Hematopoietic multipotent progenitor cell treated with erythropoietin and hydrocortisone succinate and interleukin-3 and kit ligand, for 6 days (in vitro differentiated cells): ENCODE data around the gene MDC1.
"Not testable (repeated sequence)": the region's sequence is repeated elsewhere in the genome, so short reads cannot be mapped to it uniquely, and the experiment has no call there.

Experiments
- DNase-seq: peaks from one replicate; pipeline ENCODE4 v3.0.0-alpha.2; 2015

Gene MDC1

DNA sequence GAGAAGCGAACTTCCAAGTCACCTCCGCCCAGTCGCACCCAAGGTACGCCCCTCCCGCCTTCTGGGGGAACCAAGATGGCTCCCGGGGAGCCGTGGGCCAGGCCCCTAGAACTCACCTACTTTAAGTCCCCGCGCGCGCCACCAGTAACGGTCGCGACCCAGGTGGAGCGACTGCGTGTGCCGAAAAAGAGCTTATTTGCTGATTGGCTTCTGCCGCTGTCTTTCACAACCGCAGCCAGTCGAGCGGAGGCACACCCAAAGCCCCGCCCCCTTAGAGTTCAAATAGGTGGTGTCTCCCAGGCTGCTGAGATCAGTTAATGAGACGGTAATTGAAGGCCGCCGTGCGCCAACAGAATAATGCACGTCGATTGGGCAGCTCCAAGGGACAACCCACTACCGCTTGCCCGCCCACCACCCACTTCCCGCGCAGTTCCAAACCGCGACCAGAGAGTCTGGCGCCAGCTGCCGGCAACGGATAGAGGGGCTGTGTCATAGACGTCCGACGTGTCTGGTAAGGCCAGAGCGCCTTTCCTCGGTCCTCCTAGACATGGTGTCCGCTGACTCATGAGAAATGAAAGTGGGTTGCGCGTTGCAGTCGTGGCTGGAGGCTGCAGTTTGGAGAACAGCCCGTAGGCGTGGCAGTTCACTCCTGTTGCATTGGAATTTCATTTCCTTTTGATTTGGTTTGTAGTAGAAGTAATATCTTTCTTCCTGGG, at the start of gene MDC1:
Gene MDC1, minus strand, starts transcription at position 153 of the 716 bp plus-strand sequence. CDS start 2,106 bp downstream, outside the sequence.
- DNase-seq: peak; percentile 100

DNA sequence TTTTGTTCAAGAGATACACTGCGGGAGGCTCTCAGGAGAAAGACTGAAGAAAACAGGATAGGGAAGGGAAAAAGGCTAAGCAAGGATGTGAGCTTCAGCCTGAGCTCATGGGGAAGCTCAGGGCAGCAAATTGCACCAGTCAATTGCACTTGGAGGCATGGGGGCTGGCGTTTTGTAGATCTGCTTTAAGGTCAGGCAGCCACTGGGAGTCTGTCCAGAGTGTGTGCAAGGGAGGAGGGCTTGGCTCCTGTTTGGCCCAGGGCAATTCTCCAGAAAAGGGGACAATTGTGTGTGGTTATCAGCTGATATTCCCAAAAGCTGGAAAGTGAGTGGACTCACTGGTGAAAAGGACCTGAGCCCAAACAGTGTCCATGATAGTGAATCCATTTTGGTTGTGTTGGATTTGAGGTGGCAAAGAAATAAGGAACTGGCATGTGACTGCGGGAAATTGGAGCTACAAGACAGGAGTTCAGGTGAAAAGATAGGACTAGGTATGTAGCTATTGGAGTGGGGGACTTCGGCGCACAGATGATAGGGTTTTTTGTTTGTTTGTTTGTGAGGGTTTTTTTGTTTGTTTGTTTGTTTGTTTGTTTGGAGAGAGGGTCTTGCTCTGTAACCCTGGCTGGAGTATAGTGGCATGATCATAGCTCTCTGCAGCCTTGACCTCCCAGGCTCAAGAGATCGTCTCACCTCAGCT, 49.5 kb upstream of the MDC1 start:
- DNase-seq: no peak

DNA sequence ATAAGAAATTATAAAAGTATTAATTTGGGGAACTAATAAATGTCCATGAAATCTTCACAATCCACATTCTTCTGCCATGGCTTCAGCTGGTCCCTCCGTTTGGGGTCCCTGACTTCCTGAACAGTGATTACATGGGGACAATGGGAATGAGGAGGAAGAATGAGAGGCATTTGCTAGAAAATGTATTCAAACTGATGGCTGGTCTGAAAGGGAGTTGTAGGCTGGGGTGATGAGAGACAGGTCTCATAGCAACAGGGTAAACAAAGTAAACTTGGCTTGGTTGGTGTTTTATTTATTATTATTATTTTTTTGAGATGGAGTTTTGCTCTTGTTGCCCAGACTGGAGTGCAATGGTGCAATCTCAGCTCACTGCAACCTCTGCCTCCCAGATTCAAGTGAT, 48.4 kb upstream of the MDC1 start:
- not testable (repeated sequence) for DNase-seq

DNA sequence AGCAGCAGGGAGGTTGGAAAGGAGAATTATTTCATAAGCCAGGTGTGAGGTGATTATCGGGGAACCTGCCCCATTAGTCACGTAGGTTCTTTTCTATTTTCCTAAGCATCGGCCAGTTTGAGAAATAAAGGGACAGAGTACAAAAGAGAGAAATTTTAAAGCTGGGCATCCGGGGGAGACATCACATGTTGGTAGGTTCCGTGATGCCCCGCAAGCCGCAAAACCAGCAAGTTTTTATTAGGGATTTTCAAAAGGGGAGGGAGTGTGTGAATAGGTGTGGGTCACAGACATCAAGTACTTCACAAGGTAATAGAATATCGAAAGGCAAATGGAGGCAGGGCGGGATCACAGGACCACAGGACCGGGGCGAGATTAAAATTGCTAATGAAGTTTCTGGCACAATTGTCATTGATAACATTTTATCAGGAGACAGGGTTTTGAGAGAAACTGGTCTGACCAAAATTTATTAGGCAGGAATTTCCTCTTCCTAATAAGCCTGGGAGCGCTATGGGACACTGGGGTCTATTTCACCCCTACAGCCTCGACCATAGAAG, 47.5 kb upstream of the MDC1 start:
- not testable (repeated sequence) for DNase-seq

DNA sequence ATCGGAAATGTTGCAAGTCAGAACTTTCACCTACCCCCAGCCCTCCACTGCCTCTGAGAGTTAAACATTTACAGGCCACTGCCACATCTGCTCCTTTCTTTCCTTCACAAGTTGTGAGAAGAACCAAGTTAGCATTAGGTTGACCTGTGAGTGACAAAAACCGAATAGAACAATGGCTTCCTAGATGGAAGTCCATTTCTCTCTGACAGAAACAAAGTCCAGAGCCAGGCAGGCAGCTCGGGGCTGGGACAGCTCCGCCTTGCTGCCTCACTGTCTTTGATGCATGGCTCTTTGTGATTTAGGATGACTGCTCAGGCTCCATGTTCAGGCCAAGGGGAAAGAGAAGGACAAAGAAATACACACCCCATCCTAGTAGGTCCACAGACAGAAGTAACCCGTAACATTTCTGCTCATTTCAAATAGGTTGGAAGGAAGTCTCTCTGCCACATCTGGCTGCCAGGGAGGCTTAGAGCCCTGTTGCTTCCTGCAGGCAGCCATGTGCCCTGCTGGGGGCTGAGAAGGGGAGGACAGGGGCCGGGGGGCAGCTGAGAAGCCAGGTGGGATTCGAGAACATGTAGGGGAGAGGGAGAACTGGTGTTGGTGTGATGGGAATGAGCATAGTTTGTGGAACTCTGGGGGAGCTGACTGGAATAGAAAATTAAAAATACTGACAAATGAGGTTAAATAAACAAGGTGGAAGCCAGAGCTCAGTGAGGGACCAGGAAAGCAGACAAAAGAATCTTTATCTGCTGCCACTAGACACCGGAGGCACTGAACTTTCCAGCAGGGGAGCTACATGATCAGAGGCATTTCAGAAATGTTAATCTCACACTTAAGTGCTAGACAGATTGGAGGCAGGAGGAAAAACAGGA, 46.8 kb upstream of the MDC1 start:
- no peak for DNase-seq

DNA sequence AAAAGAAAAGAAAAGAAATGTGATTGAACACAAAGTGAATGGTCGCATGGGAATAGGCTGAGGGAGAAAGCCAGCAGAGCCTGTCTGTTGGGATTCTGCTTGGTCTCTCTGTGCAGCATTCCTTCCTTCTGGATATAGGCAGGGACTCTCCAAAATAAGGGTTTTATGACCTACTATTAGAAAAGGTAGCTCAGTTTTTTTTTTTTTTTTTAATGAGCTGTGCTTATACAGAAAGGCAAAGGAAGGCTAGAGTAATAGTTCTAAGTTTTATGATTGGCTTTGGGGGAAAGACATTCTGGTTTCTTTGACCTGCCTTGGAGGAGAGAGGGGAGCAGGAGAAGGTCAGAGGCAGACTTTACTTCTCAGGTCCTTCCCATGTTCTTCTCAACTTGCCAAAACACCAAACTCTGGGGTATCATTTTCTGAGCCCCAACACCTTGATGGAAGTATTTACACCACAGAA, 46.1 kb upstream of the MDC1 start:
- no peak for DNase-seq

DNA sequence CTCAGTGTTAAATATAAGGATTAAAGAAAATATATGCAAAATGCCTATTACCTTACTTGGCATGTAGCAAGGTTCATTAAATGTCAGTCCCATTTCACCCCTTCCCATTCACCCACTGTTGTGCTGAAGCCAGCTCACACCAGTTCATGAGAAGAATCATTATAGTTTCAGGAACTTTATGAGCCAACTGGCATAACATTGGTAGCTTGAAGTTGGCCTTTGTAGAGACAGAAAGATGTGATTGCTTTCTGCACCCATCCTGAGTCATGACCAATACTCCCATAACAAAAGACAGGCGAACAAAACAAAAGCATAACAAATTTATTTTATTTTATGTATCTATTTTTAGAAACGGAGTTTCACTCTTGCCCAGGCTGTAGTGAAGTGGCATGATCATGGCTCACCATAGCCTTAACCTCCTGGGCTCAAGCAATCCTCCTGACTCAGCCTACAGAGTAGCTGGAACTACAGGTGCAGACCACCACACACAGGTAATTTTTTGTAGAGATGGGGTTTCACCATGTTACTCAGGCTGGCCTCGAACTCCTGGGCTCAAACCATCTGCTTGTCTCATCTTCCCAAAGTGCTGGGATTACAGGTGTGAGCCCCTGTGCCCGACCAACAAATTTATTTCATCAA, 44.8 kb upstream of the MDC1 start:
- DNase-seq: no peak

DNA sequence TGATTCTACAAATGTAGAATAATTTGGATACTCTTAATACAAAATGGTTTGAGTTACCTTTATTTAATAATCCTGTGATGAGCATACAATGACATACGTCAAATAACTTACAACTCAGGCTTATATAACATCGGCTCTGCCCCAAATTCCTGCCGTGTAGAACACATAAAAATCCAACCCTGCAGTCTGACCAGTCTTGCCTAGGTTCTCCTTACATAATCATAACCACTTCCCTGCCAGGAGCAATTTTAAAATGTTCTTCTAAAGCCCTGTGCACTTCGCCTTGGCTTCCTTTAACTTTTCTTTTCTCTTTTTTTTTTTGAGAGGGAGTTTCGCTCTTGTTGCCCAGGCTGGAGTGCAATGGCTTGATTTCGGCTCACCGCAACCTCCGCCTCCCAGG, 43.5 kb upstream of the MDC1 start:
- no peak for DNase-seq

DNA sequence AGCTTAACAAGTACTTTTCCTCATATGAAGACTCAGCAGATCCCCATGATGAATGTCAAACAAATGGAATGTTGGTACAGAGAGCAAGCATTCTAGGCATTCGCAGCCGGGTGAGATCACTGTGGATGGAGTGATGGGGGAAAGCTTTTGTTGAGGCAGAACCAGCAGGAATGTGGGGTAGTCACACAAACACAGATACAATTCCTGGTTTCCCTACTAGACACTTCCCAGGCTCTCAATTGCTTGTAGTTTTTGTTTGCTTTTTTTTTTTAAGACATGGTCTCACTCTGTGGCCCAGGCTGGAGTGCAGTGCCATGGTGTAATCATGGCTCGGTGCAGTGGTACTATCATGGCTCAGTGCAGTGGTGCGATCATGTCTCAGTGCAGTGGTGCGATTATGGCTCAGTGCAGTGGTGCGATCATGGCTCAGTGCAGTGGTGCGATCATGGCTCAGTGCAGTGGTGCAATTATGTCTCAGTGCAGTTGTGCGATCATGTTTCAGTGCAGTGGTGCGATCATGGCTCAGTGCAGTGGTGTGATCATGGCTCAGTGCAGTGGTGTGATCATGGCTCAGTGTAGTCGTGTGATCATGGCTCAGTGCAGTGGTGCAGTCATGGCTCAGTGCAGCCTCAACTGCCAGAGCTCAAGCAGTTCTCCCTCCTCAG, 42.6 kb upstream of the MDC1 start:
- no peak for DNase-seq

DNA sequence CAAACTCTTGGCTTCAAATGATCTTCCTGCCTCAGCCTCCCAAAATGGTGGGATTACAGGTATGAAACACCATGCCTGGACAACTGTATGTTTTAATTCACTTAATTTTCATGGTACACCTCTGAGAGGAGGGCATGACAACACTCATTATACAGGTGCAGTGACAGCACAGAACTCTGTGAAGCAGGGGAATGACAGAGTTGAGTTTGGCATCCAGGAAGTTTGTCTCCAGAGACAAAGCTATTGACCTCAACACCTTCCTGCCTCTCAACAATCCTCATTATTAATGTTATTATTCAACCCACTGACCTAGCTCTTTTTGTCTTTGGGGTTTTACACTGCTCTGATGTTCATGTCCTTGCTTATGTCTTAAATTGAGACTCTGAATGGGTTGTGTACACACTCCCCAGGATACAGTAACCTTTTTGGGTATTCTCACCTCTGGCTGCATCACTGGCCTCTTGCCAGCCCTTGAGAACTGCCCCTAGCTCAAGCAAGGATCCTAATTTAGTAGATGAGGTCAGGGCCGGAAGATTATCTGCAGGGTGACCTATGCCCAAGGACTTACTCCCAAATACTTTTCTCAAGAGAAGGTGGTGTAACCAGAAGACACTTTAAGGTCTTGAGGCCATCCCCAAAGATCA, 40.3 kb upstream of the MDC1 start:
- no peak for DNase-seq

DNA sequence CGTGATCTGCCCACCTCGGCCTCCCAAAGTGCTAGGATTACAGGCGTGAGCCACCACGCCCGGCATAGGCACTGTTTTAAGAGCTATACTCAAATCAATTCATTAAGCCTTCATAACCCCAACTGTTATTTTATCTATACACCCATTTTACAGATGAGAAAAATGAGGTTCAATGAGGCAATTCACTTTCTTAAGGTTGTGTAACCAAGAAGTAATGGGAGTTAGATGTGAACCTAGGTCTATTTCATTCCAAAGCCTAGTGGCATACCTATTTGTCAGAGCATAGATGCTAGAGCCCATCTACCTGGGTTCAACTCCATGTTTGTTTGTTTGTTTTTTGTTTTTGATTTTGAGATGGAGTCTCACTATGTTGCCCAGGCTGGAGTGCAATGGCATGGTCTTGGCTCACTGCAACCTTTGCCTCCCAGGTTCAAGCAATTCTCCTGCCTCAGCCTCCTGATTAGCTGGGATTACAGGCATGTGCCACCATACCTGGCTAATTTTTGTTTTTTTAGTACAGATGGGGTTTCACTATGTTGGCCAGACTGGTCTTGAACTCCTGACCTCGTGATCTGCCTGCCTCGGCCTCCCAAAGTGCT, 39.4 kb upstream of the MDC1 start:
- not testable (repeated sequence) for DNase-seq

DNA sequence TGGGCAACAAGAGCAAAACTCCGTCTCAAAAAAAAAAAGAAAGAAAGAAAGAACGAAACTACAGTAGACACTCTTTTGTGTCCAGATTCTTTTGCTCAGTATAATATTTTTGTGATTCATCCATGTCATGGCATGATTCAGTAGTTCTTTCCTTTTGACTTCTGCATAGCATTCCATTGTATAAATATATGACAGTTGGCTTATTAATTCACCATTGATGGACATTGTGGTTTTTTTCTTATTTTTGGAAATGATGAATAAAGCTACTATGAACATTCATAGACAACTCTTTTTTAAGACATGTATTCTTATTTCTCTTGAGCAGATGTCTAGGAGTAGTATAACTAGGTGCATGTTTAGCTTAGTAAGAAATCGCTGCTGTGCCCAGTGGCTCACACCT, 37.5 kb upstream of the MDC1 start:
- no peak for DNase-seq

GRCh38 chr6:30752157-30752927, 35.3 kb upstream of the MDC1 start:
- DNase-seq: peak; percentile 95

- no peak for DNase-seq
Measured at GRCh38 chr6:30750379-30750668, 33.2 kb upstream of the MDC1 start.

DNA sequence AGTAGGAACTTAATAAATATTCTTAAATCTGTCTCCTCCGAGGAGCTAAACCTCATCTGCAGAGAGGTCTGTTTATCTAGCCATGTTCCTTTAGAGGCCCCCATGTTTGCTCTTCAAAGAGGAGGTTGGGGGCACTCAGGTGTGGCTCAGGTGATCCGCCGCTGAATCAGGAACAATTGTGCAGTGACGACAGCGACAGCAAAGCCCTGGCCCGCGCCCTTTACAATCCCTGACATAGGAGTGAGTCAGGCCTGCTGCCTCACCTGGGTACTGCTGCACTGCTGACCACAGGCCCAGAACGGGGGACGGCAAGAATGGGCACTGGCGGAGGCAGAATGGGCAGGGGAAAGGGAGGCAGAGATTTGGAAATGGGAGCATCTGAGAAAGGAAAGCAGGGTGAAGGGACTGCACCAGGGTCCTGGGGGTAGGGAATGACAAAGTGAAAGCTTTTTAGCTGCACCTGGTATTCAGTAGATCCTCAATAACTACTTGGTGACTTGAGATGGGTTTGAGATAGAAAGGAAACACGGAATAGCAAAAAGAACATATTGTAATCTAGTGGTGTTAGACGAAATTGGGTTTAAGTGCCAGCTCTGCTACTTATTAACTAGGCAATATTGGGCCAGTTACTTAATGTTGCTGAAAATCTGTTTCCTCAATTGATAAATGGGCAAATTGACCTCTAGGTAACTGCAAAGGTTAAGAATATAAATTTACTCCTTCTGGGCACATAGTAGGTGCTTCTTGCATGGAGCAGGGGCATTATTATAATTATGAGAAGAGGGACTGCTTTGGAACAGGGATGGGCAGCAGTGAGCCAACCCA, 32.7 kb upstream of the MDC1 start:
- DNase-seq: no peak

DNA sequence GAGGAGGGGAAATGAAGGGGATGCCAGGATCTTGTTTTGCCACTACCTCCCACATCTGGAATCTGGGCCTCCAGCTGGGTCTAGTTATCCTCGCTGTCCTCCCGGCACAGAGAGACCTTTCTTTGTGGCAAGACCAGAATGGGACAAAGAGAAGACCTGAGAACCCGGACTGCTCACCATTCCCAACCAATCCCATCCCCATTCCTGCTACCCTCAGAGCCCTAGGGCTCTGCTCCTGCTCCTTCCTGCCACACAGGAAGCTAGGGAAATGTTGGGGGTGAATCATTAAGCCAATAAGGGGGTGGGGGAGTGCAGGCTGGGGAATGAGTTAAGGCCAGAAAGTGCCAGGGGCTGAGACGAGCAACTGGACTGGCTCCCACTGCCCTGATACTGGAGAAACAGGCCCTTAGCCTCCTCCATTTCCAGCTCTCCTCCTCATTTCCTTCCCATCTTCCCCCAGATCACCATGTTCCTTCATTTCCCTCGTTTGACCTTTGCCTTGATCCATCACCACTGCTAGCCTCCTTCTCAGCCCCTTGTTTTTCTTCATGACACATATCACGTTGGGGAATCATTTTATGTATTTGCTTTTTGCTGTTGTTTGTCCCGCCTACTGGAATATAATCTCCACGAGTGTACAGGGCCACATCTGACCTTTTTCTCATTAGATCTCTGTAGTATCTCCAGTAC, 31.9 kb upstream of the MDC1 start:
- no peak for DNase-seq

DNA sequence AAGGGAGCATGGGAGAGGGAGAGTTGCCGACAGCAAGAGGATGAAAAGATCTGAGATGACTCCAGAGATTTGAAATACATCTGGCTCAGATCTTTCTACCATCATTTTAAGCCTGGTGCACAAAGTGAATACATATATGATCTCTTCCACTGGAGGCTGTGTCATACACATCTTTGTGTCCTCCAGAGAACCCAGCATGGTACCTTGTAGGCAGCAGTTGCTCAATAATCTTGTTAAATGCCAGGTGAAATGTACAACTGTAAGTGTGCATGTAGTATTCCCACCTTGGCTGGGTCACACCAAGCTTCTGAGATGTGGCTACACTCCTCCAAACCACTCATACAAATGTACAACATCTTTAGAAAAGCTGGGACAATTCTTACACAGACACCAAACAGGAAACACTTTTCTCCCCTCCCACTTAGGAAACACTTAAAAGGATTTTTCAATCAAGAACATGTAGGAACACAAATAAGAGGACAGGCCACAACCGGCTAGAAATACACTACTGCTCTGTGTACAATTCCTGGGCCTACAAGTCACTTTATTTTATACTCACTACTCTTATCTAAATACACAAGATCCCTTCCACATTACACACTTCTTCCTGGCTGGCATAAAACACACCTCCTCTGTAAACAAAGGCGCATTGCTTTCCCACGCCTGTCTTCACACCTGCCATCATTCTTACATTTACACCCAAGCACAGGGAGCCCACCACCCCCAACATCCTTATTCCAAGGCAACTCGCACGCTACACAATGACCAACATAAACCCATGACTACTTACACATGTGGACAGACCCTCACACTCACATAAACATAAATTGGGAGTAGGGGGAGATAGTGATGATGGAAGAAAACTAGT, 31.1 kb upstream of the MDC1 start:
- DNase-seq: no peak

- no peak for DNase-seq
Measured at GRCh38 chr6:30747300-30747687, 30.2 kb upstream of the MDC1 start.
